Measurements from ENCODE around the gene TMEM236.

The TMEM236 gene

GRCh38 chr10:17808971-17809841 is 57.2 kb downstream of the TMEM236 start, which contains the start of gene MRC1:
TSS of gene MRC1 (plus strand) at chr10:17809348. CDS start at chr10:17809466, 118 bp downstream.
- H3K4me3 ChIP-seq = peak within 1 kb of the TSS in 3 of 7 experiments; percentile 2 to 18 (median 10)
- H3K27ac ChIP-seq = peak within 1 kb of the TSS in 5 of 21 experiments; percentile 6 to 67 (median 34)

DNA sequence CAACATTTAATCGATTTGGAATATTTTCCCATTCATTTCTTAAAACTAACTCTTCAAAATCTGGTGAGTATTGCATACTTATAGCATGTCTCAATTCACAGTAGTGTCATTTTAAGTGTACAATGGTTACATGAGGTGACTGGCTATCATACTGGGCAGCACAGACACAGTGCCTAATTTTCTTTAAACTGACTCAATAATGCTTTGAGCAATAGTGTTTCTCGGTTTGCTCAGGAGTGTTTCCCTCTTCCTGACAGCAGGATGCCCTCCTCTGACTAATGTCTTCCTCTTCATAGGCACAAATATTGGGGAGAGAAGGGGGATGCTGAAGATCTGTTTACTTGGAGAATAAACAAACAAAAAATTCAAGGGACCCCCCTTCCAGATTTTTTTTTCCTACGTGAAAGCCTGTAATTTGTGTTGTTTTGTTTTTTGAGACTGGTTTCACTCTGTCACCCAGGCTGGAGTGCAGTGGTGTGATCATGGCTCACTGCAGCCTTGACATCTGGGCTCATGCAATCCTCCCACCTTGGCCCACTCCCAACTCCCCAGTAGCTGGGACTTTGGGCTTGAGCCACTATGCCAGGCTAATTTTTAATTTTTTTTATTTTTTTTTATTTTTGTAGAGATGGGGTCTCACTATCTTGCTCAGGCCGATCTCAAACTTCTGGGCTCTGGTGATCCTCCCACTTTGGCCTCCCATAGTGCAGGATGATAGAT is 59.3 kb downstream of the TMEM236 start:
- no peak overlapping the region for H3K27ac ChIP-seq
- H3K4me3 ChIP-seq = peak overlapping the region in 1 of 7 experiments; percentile 4

- Histone ChIP-seq H3K27ac (no peak overlapping the region), H3K4me3 (no peak overlapping the region)
Measured at GRCh38 chr10:17814973-17815372, 63.0 kb downstream of the TMEM236 start.

DNA sequence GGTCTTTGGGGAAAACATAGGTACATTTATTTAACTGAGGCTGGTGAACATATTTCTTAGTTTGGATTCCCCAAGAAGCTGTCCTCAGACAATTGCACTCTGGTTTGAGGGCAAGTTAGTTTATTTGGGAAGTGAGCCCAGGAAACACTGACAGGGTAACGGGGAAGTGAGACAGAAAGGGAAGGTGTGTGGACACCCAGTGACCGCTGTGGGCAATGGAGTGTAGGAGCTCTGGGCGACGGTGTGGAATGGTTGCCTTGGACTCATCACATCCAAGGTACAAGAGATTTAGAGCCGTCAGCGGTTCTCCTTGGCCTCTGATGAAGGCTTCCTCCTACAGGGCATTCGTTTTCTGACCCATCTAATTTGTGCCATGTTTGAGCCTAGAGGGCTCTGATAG is 64.2 kb downstream of the TMEM236 start:
- no peak overlapping the region for H3K27ac ChIP-seq

DNA sequence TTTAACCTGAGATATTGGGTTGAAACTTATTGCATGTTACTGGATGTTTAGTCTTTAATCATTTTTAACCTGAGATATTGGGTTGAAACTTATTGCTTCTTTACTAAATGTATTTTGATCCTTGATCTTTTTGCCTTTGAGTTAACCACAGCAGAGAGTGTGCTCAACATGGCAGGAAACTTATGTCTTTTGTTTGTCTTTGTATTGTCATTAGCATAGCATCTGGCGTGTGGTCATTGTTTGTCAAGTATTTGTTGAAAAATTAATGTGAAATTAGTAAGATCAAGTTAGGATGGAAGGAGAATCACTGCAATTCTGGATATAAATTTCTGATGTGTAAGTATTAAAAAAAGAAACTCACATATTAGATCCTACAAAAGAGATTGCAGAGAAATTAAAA is 65.3 kb downstream of the TMEM236 start:
- Histone ChIP-seq H3K27ac (no peak overlapping the region), H3K4me3 (no peak overlapping the region)

More for the DNA sequence above, 64.2 kb downstream of the TMEM236 start:
- no peak overlapping the region for H3K4me3 ChIP-seq

DNA sequence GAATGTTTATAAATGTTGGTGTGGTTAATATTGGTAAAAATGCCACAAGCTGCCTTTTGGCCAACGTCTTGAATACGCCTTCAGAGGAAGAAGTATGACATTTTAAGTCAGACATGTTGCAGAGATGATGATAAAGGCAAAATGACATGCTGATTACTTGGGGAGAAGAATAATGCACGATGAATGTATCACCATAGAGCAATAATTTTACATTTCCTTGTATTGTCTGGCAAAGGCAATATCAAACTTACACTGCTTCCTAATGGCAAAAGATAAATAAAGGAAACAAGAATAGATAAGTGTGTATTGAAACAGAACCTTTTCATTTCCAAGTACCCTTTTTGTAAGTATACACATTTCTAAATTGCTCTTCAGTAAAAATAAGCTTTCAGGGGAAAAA is 65.8 kb downstream of the TMEM236 start:
- no peak overlapping the region for H3K27ac ChIP-seq
- H3K4me3 ChIP-seq = no peak overlapping the region

- no peak overlapping the region for H3K27ac ChIP-seq
- H3K4me3 ChIP-seq = no peak overlapping the region
Measured at GRCh38 chr10:17819836-17820235, 67.8 kb downstream of the TMEM236 start.

GRCh38 chr10:17820943-17821342 is 68.9 kb downstream of the TMEM236 start:
- no peak overlapping the region for H3K27ac ChIP-seq
- no peak overlapping the region for H3K4me3 ChIP-seq

GRCh38 chr10:17821893-17822292 is 69.9 kb downstream of the TMEM236 start:
- H3K27ac ChIP-seq = no peak overlapping the region

GRCh38 chr10:17831341-17831740 is 79.3 kb downstream of the TMEM236 start:
- Histone ChIP-seq H3K4me3 (no peak overlapping the region), H3K27ac (no peak overlapping the region)

More at GRCh38 chr10:17821893-17822292, 69.9 kb downstream of the TMEM236 start:
- H3K4me3 ChIP-seq = no peak overlapping the region

- no peak overlapping the region for H3K27ac ChIP-seq
- no peak overlapping the region for H3K4me3 ChIP-seq
Measured at GRCh38 chr10:17831896-17832295, 79.9 kb downstream of the TMEM236 start.

DNA sequence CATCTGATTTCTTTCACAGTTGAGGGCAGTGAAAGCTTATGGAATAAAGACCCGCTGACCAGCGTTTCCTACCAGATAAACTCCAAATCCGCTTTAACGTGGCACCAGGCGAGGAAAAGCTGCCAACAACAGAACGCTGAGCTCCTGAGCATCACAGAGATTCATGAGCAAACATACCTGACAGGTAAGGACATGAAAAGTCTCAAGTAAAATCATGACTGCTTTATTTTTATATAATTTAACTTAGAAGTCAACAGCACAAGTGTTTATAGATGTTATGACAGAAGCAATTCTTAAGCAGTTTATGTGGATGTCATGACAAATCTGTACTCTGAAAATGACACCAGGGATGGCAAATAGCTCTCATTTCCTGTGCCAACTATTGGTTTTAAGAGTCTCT is 81.7 kb downstream of the TMEM236 start:
- H3K4me3 ChIP-seq = no peak overlapping the region
- H3K27ac ChIP-seq = no peak overlapping the region

GRCh38 chr10:17835688-17836087 is 83.7 kb downstream of the TMEM236 start:
- Histone ChIP-seq H3K27ac (no peak overlapping the region), H3K4me3 (no peak overlapping the region)

GRCh38 chr10:17836942-17837341 is 84.9 kb downstream of the TMEM236 start:
- no peak overlapping the region for H3K27ac ChIP-seq

DNA sequence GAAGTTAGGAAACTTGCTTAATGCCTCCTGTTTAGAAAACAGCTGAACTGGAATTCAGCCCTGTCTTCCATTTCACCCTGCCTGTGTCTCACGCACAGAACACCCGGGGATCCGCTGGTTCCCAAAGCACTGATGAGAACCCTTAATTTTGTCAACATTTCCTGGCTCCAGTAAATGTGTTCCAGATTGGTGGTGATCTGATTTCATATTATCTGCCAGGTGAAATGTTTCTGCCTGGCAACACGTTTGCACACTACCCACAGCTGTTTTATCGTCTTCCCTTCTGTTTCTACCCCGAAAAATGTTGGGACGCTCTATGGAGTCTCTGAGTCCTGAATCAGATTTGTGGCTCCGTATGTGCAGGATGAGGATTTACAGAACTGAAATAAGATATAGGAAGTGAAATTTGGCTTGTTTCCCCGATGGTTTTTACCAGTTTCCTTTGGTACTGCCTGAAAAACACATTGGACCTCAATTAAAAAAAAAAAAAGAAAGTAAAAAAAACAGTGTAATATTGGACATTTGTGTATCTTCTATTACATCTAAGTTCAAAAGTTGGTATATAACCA is 86.2 kb downstream of the TMEM236 start:
- H3K27ac ChIP-seq = no peak overlapping the region
- H3K4me3 ChIP-seq = no peak overlapping the region

More at GRCh38 chr10:17836942-17837341, 84.9 kb downstream of the TMEM236 start:
- H3K4me3 ChIP-seq = no peak overlapping the region

- Histone ChIP-seq H3K27ac (no peak overlapping the region), H3K4me3 (no peak overlapping the region)
Measured at GRCh38 chr10:17841050-17841449, 89.0 kb downstream of the TMEM236 start.

DNA sequence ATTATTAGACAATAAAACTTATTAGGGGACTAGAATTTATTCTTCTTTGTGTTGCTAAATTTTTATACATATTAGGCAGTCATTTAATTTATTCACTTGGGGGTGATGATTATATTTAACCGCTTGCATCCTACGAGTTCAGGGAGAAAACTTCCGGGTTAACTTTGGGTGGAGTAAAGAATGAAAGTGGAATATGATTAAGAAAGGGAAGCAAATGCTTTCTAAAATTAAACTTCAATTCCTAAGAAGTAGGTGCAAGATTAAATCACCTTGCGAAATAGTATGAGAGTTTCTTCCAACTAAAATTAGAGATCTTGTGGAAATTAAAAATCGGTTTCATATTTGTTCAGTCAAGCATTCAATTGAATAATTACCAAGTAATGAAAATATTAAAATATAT is 90.6 kb downstream of the TMEM236 start:
- Histone ChIP-seq H3K27ac (no peak overlapping the region), H3K4me3 (no peak overlapping the region)

DNA sequence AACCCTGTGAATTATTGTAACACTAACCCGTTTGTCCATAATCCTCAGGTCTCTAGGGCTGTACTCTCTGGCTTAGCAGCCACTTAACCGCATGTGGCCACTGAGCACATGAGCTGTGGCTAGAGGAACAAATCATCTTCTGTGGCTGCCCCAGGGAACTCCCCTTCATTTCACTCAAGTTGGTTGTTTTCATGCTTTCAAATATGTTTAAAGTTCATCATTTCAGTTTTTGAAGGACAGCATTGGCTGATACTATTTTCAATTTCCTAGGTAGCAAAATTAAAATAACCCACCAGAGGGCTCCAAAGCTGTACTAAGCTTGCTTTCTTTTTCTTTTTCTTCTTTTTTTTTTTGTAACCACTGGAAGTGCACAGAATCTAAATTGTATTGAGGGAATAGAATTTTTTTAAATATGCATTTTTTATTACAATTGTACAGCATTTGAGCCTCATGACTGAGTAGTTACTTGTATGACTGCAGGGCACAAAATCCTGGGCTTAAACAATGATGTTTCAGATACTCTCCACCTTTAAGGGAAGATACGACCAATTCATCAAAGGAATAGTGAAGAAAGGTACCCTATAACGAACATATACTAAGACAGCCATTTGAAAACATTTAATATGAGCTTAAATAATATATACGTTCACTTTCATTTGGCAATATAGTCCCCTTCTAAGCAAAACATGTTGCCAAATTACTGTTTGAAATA is 95.7 kb downstream of the TMEM236 start:
- H3K27ac ChIP-seq = no peak overlapping the region
- no peak overlapping the region for H3K4me3 ChIP-seq

GRCh38 chr10:17848646-17849045 is 96.6 kb downstream of the TMEM236 start:
- H3K27ac ChIP-seq = no peak overlapping the region

More at GRCh38 chr10:17848646-17849045, 96.6 kb downstream of the TMEM236 start:
- no peak overlapping the region for H3K4me3 ChIP-seq
